RWPE1 (cell line): ENCODE results near the gene TMEM135.

Experiments
- CTCF ChIA-PET: fragments of 350-600 bp; sonication (Branson Sonifier 250); formaldehyde crosslinking; extraction: SDS; loops from one replicate; lab custom pipeline; 2021; lab: Yijun Ruan, JAX
- POLR2A ChIA-PET: fragments of 400-600 bp; formaldehyde crosslinking; extraction: SDS; loops from one replicate; lab custom pipeline; 2020; ENCODE audit warnings: antibody characterized with exemption; ENCODE audit not compliant: low non-redundant PET; lab: Yijun Ruan, JAX
- DNase-seq: peaks from one replicate; pipeline ENCODE4 v3.0.0; 2012; ENCODE audit warnings: low spot score
- H3K27ac ChIP-seq: fragments of 450-650 bp; 2 replicates; pipeline ENCODE4 v1.5.1; 2017
- CTCF ChIP-seq: fragments of 450-650 bp; conservative IDR thresholded peaks from 2 replicates; pipeline ENCODE4 v1.5.1; 2017; ENCODE audit warnings: low read depth, mild to moderate bottlenecking

TMEM135 gene

GRCh38 chr11:87256694-87257340 lies 219.1 kb downstream of the TMEM135 start:
- POLR2A ChIA-PET, result no interaction called here
- CTCF ChIA-PET, result interaction anchor here (0.8 kb wide), 1 partner anchor 10 kb away, joined by 3 read pairs; no protein-coding TSS in a partner anchor

DNA sequence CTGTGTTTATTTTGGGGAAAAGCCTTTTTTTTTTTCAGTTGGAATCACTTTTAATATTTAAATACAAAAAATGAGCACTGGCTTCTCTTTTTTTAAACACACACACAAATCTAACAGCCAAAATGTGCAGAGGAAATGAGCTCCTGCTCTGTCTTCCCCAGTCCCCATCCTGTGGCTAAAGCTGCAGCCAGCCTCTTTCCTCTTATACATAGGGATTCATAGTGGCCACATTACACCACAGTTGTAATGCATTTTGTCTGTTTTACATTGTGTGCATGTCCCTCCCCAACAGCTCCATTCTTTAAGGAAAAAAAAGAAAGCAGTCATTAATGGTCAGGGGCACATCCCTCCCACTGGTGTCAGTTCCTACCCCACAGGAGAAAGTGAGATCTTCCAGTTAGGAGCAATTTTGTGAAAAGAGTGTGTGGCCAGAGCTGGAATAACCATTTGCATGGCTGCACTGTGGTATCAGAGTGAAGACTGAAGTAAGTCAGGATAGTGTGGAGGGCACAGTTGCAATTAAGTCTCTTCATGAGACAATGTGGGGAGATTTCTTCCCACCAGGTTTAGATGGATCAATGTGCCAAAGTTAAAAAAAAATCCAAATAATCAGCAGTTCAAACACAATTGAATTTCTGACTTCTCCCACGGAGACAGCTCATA lies 220.6 kb downstream of the TMEM135 start:
- DNase-seq, result no peak
- CTCF ChIA-PET, result interaction anchor here (0.6 kb wide), 1 partner anchor 331 kb away, joined by 5 read pairs; no protein-coding TSS in a partner anchor
- no peak for TF ChIP-seq CTCF
- POLR2A ChIA-PET, result no interaction called here
- H3K27ac ChIP-seq, result no peak overlapping the region

More at GRCh38 chr11:87256694-87257340, 219.1 kb downstream of the TMEM135 start:
- no peak for DNase-seq
- H3K27ac ChIP-seq, result no peak overlapping the region
- no peak for TF ChIP-seq CTCF

GRCh38 chr11:87259736-87260135 lies 222.0 kb downstream of the TMEM135 start:
- no peak for TF ChIP-seq CTCF
- ChIA-PET CTCF (interaction anchor here (0.6 kb wide), 1 partner anchor 1218 kb away, joined by 6 read pairs; no protein-coding TSS in a partner anchor), POLR2A (no interaction called here)
- H3K27ac ChIP-seq, result no peak overlapping the region
- no peak for DNase-seq

GRCh38 chr11:87260811-87261210 lies 223.1 kb downstream of the TMEM135 start:
- CTCF ChIA-PET, result no interaction called here
- H3K27ac ChIP-seq, result no peak overlapping the region
- POLR2A ChIA-PET, result no interaction called here
- no peak for DNase-seq
- TF ChIP-seq CTCF, result no peak

DNA sequence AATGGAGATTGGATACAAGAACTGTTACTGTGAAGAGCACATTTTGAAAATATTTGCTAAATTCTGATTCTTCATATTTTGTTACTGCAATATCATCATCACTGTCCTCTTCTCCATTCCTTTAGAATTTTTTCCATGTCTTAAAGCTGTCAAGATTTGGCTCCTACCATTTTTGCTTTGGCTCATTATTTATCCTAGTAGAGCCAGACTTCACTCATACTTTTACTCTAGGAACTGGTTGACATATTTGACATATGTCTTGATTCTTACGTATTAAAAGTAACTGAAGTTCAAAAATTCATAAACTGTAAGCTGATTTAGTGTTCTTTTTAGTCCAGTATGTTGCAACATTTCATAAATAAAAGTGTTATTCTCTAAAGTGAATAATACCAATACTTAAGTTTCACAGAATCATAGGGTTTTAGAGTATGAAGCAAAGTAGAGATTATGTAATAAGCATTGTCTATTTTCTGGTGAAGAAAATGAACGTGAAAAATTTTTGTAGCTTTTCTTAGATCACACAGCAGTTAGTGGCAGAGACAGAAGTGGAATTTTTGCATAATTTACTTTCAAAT lies 225.6 kb downstream of the TMEM135 start:
- POLR2A ChIA-PET, result no interaction called here
- H3K27ac ChIP-seq, result no peak overlapping the region
- TF ChIP-seq CTCF, result no peak
- CTCF ChIA-PET, result no interaction called here
- DNase-seq, result no peak

DNA sequence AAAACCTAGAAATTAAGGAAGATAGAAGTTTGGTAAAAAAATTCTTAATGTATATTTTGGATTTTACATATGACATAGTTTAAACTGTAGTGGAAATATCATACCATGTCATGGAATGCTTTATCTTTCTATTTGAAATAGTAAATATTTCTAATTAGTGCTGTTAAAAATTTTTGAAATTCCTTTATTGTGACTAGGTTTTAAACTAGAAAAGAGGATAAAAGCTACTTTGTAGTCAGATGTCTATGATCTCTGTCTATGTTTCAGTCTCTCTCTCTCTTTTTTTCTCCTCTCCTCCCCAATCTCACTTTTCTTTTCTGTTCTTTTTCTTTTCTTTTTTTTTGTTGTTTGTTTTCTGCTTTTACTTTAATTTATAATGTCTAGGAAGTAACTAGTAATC lies 226.2 kb downstream of the TMEM135 start:
- ChIA-PET CTCF (no interaction called here), POLR2A (no interaction called here)
- no peak for DNase-seq
- no peak for TF ChIP-seq CTCF
- H3K27ac ChIP-seq, result no peak overlapping the region
